Endothelial cell of umbilical vein (primary cell): ENCODE measurements around the gene RALGAPA1.
"Not testable (repeated sequence)": the region's sequence is repeated elsewhere in the genome, so short reads cannot be mapped to it uniquely, and the experiment has no call there.

ENCODE experiments used
- EZH2 ChIP-seq: IDR thresholded peaks from 2 replicates; pipeline ENCODE4 v1.6.1; 2012; ENCODE audit warnings: borderline replicate concordance, low read depth, mild to moderate bottlenecking, moderate library complexity, low read length, inconsistent platforms; ENCODE audit not compliant: severe bottlenecking
- MAX ChIP-seq: IDR thresholded peaks from 2 replicates; pipeline ENCODE4 v1.6.1; 2011; ENCODE audit not compliant: insufficient read depth, insufficient read length
- POLR2A ChIP-seq: IDR thresholded peaks from 2 replicates; pipeline ENCODE4 v1.6.1; 2012; ENCODE audit warnings: low read depth, mild to moderate bottlenecking, control low read depth, low read length
- POLR2AphosphoS5 ChIP-seq: IDR thresholded peaks from 2 replicates; pipeline ENCODE4 v1.6.1; 2012; ENCODE audit warnings: low read depth, mild to moderate bottlenecking, control low read depth, low read length, moderate library complexity; ENCODE audit not compliant: insufficient read depth
- TF ChIP-seq, protein P1 (sequence below), 2 donors: IDR thresholded peaks; 1 replicate in 1 of 2; 2 replicates in 1 of 2; pipeline ENCODE4 v1.5.1; 2011; ENCODE audit warnings: low read length in 2 of 2, mild to moderate bottlenecking in 2 of 2, moderate library complexity in 2 of 2, control low read depth in 1 of 2, inconsistent platforms in 1 of 2, low read depth in 1 of 2; ENCODE audit not compliant: insufficient read depth in 1 of 2; ENCODE audit errors: extremely low read depth in 1 of 2

DNA sequence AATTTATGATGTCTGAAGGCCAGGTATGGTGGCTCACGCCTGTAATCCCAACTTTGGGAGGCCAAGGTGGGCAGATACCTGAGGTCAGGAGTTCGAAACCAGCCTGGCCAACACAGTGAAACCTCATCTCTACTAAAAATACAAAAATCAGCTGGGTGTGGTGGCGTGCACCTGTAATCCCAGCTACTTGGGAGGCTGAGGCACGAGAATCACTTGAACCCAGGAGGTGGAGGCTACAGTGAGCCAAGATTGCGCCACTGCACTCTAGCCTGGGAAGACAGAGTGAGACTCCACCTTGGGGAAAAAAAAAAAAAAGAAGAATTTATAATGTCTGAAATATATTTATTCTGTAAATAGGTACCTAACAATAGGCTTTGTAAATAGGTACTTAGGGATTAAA, 33.0 kb downstream of the RALGAPA1 start:
- not testable (repeated sequence) for TF ChIP-seq MAX, POLR2AphosphoS5, POLR2A, EZH2
- TF ChIP-seq, protein P1, sequence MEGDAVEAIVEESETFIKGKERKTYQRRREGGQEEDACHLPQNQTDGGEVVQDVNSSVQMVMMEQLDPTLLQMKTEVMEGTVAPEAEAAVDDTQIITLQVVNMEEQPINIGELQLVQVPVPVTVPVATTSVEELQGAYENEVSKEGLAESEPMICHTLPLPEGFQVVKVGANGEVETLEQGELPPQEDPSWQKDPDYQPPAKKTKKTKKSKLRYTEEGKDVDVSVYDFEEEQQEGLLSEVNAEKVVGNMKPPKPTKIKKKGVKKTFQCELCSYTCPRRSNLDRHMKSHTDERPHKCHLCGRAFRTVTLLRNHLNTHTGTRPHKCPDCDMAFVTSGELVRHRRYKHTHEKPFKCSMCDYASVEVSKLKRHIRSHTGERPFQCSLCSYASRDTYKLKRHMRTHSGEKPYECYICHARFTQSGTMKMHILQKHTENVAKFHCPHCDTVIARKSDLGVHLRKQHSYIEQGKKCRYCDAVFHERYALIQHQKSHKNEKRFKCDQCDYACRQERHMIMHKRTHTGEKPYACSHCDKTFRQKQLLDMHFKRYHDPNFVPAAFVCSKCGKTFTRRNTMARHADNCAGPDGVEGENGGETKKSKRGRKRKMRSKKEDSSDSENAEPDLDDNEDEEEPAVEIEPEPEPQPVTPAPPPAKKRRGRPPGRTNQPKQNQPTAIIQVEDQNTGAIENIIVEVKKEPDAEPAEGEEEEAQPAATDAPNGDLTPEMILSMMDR (IDR thresholded peaks at IDR 0.05; ENCODE audit: extremely low read depth in 1 of 2, insufficient read depth in 1 of 2, low read depth in 1 of 2, low read length in 2 of 2), result not testable (repeated sequence)
